OCI-LY3 (cell line): ENCODE measurements around the gene SAMM50.

Experiments used
- EZH2phosphoT487 ChIP-seq: fragments of 200-600 bp; shearing (Covaris generic); IDR thresholded peaks from 2 replicates; pipeline ENCODE4 v1.6.1; 2018; ENCODE audit warnings: antibody characterized with exemption, mixed run types, low read depth
- TF ChIP-seq, protein P1 (sequence below): fragments of 200-600, 300-600 bp; sonication (generic); IDR thresholded peaks from 2 replicates; pipeline ENCODE4 v1.5.1; 2014; ENCODE audit warnings: antibody characterized with exemption, low read length, low read depth

DNA sequence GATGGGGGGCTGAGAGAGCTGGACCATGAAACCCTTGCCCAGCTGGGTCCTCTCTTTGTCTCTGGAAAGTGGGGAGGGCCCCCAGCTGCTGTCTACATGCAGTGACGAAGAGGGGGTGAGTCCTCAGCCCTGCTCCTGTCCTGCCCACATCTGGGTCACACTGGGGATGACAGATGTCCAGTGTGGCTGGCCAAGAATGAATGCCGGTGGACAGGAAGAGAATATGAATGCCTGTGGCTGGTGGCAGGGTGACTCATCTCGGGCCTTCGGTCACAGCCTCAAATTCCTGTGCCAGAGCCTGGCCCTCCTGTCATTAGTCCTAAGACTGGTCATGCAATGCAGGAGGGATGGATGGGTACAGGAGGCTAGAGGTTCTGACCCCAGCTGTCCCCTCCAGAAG, 33.9 kb upstream of the SAMM50 start:
- TF ChIP-seq, protein P1, sequence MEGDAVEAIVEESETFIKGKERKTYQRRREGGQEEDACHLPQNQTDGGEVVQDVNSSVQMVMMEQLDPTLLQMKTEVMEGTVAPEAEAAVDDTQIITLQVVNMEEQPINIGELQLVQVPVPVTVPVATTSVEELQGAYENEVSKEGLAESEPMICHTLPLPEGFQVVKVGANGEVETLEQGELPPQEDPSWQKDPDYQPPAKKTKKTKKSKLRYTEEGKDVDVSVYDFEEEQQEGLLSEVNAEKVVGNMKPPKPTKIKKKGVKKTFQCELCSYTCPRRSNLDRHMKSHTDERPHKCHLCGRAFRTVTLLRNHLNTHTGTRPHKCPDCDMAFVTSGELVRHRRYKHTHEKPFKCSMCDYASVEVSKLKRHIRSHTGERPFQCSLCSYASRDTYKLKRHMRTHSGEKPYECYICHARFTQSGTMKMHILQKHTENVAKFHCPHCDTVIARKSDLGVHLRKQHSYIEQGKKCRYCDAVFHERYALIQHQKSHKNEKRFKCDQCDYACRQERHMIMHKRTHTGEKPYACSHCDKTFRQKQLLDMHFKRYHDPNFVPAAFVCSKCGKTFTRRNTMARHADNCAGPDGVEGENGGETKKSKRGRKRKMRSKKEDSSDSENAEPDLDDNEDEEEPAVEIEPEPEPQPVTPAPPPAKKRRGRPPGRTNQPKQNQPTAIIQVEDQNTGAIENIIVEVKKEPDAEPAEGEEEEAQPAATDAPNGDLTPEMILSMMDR = no peak
- TF ChIP-seq EZH2phosphoT487 = no peak
